NCI-H748 (cell line): ENCODE data around the gene PRSS33.

ENCODE experiments used
- DNase-seq: peaks from one replicate; lab custom pipeline; 2025; ENCODE audit not compliant: unreplicated experiment; lab: John Stamatoyannopoulos, UW

PRSS33 gene

DNA sequence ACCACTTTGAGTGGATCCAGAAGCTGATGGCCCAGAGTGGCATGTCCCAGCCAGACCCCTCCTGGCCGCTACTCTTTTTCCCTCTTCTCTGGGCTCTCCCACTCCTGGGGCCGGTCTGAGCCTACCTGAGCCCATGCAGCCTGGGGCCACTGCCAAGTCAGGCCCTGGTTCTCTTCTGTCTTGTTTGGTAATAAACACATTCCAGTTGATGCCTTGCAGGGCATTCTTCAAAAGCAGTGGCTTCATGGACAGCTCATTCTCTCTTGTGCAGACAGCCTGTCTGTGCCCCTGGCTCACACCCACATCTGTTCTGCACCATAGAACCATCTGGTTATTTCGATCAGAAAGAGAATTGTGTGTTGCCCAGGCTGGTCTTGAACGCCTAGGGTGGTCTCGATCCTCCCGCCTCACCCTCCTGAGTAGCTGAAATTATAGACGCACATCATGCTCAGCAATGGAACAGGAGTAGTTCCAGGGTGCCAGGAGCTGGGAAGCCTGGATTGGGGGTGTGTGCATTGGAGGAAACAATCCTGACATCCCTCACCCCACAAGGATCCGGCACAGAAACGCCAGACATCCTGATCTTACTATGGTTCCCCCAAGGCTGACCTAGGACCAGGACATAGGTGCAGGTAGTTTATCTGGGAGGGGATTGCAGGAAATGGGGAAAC, 34.3 kb upstream of the PRSS33 start:
- DNase-seq: no peak

DNA sequence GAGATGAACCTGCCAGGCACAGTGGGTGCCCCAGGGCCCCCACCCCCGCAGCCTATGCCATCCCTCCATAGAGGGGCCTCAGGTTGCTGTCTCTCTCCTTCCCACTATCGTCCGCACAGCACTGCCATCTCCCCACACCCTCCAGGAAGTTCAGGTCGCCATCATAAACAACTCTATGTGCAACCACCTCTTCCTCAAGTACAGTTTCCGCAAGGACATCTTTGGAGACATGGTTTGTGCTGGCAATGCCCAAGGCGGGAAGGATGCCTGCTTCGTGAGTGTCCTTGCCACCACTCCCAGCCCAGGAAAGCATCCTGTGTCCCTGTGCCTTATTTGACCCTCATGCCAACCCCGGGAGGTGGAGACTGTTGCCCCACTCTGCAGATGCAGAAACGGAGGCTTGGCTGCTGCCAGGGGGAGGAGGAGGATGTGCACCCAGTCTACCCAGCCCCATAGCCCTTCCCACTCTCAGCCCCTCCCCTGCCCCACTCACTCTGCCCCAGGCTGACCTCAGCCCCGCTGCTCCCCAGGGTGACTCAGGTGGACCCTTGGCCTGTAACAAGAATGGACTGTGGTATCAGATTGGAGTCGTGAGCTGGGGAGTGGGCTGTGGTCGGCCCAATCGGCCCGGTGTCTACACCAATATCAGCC, 33.6 kb upstream of the PRSS33 start:
- no peak for DNase-seq

DNA sequence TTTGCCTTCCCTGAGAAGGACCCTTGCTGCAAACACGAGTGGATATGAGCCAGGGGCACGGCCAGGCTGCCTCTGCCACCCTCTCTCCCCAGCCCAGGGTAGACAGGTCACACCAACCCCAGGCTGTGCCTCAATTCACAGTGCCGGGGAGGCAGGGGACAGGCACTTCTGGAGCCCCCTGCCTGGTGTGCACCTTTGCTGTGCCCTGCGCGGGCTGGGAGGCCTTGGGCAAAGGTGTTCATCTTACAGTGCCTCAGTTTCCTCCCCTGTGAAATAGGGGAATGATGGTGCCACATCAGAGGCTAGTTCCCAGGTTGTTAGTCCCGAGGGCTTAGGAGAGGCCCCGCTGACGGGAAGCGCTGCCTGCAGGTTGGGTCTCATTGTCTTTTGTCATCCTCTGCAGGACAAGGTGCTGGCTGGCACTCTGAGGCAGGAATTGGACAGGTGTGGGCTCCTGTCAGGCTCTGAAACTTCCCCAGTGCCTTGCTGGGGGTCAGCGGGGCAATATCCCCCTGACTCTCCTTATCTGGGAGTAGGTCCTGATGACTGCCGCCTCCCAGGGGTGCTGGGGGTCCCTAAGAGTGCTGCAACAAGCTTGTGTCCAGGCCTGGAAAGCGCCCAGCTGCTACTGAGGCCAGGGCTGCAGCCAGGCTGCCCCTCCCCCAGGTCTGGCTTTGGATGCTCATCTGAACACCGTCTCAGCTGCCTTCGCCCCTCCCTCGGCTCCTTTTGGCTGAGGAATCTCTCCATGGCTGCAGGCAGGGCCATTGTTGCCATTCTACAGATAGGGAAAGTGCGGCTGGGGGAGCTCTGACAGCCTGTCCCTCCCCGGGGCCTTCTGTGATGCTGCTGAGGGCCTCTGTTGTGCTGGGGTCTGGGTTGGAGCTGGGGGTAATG, 32.8 kb upstream of the PRSS33 start:
- DNase-seq: no peak

DNA sequence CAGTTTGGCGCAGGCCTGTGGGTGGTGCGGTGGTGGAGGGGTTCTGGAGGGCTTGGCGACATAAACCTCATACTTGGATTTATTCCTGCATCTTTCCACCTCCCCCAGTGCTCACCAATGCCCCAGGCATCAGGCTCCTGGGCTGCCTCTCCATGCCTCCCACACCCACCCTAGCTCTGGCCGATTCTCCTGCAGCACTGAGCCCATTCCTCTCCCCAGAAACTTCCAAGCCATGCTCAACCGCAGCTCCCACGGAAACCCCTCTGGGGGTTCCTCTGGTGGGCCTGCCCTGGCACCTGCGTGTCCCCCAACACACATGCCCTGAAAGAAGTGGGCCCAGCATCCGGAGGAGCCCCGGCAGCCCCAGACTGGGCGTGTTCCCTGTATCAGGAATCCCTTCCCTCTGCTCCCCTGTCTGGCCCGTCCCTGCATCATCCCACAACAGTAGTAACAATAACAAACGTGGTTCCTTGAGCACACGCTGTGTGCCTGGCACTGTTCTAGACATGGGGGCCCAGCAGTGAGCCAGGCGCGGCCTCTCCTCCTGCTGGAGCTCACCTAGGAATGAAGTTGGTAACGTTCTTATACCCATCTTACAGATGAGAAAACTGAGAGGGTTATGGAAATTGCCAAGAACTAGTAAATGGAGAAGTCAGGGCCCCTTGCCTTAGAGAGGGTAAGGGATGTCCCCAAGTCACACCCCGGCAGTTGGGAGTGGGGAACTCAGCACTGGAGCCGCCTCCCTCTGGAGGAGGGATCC, 32.0 kb upstream of the PRSS33 start:
- DNase-seq: no peak

DNA sequence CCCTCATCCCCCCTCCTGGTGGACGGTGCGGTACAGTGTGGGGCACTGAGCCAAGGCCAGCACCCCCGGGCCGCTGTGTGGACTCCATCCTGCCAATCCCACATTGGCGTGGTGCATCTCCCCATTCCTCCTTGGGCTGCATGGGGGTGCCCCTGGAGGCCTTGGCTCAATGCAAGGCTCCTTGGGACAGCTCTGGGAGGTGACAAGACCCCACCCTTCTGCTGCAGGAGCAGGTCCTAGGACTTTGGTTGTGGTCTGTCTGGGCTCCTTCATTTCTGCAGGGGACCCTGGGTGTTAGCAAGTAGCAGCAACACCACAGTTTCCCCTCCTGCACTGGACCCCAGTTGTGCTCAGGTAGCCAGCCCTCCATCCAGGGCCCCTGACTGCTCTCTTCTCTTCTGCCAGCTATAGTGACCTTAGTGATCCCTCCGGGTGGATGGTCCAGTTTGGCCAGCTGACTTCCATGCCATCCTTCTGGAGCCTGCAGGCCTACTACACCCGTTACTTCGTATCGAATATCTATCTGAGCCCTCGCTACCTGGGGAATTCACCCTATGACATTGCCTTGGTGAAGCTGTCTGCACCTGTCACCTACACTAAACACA, 31.0 kb upstream of the PRSS33 start:
- no peak for DNase-seq

DNA sequence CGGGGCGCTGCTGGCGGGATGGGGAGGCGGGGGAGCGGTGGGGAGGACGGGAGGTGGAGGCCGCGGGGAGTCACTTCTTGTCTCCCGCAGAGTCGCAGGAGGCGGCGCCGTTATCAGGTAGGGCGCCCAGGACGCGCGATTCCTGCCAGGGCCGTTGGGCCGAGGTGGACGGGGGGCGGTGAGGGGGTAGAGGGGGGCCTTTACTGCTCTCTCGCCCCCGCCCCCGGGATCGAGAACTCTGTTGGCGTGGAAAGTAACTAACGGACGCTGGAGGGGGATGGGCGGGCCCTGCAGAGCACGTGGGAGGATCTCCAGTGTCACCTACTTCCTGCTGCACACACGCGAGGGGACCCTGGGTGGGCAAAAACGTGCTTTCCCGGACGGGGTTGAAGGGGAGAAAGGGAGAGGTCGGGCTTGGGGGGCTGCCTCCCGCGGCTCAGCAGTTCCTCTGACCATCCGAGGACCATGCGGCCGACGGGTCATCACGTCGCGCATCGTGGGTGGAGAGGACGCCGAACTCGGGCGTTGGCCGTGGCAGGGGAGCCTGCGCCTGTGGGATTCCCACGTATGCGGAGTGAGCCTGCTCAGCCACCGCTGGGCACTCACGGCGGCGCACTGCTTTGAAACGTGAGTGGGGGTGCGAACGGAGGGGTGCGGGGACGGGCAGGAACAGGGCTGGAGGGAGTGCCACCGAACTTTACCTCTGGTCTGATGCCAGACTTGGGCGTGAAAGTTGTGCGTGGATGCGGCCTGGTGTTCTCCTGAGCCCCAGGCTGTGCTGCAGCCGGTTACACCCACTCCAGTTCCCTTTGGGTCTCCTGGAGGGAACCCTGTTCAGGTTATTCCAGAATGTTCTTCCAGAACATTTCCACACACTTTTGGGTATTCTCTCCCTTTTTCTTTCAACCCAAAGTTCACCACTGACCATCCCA, 30.2 kb upstream of the PRSS33 start:
- no peak for DNase-seq

DNA sequence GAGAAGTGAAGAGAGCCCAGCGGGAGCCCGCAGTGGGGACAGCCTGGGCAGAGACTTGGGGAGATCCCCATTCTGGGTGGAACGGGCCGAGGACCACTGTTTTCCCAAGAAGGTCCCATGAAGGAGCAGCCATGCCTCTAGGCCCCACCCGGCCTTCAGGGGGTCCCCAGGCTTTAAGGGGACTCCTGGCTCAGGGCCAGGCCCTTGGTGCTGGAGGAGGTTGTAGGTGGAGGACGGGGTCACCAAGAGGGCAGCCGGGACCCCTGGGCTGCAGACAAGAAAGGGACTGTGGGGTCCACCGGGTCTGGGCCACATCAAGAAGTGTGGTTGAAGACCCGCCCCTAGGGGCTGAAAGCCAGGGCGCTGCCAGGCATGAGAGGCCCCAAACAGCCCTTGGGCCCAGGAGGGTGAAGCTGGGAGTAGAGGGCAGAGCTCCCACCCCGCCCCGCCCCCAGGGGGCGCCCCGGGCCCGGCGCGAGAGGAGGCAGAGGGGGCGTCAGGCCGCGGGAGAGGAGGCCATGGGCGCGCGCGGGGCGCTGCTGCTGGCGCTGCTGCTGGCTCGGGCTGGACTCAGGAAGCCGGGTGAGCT, 29.5 kb upstream of the PRSS33 start, which contains the start of gene PRSS21:
PRSS21 (plus strand) TSS at position 487 of the 589 bp plus-strand sequence; CDS start at position 519, 32 bp downstream.
- DNase-seq: no peak

DNA sequence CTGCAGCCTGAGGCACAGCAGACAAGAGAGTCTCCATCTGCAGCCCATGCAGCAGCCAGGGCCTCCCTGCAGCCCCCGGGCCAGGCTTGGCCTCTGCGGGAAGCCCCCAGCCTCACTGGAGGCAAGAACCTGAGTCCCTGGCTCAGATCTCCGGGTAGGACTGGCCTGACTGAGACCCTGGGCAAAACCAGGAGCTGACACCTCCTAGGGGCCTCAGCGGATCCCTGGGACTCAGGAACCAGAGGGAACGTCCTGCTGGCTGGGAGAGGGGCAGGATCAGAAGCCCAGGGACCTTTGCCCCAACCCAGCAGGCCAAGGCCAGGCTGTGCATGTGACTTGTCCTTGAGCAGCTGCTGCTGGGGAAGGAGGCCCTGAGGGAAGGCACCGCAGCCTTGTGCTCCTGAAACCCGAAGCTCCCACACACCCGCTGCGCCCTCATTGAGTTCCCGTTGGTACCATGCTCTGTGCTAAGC, 28.0 kb upstream of the PRSS33 start:
- DNase-seq: no peak

DNA sequence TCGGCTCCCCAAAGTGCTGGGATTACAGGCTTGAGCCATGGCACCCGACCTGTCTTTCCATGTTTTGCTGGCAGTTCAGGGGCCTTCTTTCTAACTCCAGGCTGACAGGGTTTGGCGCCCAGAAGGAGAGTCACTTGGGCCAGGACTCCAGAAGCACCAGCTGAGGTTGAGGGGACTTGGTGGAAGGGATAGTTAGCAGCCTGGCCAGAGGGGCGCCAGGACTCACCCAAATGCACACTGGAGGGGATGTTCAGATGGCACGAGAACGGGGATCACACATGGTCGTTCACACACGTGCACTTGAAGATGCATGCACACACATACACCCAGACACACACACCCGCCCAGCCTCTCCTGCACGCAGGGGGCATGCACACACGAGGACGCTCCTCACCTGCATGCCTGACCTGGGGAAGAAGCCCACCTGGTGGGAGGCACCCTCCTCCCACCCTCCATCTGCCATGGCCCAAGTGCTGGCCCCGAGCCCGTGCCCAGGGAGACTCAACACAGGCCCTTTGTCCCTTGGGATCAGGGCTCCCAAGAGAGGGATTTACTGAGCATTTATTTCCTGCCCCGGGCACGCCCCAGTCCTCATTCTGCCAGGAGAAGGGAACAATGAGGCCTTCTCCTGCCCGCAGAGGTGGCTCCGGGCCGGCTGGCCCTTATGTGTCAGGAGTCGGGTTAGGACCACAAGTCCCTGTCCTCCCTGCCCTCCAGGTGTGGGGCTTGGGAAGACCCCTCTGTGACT, 27.4 kb upstream of the PRSS33 start:
- DNase-seq: no peak

DNA sequence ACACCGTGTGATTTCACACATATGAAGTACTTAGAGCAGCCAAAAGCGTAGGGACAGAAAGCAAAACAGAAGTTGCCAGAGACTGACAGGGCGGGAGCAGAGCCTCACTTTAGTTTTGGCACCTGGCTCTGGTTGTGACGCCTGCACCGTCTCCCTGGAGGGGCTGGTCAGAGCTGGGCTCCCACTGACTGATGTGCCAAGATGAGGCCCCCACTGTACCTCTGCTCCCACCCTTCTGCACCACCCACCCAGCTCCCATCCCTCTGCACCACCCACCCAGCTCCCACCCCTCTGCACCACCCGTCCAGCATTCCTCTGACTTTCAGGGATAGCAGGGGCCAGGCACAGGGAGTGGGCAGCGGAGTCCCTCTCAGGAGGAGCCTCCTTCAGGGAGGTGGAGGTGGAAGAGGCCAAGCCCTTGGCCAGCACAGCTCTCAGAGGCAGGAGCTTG, 26.4 kb upstream of the PRSS33 start:
- DNase-seq: no peak

DNA sequence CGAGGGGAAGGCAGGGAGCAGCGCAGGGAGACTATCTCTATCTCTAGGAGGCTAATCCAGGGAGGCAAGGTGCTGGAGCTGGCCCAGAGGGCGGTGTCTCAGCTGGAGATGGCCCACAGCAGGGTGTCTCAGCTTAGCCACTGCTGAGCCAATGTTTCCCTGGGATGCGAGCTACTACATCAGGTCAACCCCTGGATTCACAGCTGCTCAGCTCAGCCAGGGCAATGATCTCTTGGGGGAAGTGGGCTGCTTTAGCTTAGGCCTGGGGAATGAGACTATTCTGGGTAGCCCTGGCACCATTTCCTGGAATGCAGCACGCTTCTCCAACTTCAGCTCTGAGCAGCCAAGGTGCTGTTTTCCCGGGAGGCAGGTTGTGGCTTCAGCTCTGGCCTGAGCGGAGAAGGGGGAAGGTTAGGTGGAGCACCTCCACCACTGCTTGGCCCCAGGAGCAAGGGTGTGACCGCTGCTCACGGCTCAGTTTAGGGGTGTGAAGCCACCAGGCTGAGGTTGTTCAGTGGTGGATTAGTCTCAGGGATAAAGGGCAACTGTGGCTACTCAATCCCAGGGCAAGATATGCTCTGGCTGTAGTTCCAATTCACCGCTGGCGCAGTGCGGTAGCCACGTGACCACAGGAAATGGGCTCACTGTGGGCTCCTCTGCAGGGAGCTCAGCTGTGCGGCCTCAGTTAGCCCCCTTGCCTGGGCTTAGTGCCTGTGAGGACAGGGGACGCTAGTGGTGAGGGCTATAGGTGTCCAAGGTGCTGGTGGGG, 24.5 kb upstream of the PRSS33 start:
- no peak for DNase-seq

DNA sequence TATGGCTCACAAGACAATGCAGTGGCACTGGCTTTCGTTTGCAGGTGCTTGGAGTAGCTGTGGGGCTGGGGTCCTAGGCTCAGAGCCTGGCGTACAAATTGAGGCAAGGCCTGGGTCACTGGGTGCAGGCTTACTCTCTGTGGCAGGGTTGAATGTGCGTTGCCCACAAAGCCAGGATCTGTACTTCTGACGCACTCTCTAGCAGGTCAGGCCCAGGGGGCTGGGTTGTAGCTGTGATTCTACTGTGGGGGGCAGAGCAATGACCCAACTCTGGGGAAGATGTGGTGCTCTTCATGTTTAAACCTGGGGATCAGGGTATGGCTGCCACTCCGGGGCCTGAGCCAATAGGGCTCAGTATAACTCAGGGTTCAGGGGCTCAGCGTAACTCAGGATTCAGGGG, 23.3 kb upstream of the PRSS33 start:
- DNase-seq: no peak

DNA sequence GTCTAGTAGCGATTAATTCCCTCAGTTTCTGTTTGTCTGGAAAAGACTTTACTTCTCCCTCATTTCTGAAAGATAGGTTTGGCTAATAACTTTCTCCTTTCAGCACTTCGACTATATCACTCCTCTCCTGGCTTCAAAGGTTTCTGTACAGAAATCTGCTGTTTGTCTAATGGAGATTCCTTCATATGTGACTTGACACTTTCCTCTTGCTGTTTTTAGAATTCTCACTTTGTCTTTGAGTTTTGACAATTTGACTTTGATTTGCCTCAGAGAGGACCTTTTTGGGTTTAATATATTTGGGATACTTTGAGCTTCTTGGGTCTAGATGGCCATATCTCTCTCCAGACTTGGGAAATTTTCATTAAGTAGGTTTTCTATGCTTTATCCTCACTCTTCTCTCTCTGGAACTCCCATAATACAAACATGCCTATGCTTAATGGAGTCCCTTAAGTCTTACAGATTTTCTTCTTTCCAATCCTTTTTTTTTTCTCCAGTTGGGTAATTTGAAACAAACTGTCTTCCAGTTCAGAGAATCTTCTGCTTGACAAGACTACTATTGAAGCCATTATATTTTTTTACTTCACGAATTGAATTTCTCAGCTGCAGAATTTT, 21.9 kb upstream of the PRSS33 start:
- no peak for DNase-seq

DNA sequence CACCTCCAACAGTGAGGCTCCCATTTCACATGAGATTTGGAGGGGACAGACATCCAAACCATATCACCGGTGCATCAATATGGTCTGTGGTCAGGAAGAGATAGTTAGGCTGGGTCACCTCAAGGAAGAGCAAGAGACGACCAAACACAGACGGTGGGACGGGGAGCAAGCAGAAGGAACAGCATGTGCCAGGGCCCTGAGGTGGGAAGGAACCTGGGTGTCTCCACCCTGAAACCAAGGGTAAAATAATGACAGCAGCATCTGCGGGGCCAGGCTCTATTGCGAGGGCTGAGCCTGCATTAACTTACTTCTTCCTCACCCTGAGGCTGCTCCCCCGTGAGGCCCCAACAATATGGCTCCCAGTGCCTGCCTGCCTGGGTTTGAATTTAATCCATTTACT, 20.8 kb upstream of the PRSS33 start:
- no peak for DNase-seq

DNA sequence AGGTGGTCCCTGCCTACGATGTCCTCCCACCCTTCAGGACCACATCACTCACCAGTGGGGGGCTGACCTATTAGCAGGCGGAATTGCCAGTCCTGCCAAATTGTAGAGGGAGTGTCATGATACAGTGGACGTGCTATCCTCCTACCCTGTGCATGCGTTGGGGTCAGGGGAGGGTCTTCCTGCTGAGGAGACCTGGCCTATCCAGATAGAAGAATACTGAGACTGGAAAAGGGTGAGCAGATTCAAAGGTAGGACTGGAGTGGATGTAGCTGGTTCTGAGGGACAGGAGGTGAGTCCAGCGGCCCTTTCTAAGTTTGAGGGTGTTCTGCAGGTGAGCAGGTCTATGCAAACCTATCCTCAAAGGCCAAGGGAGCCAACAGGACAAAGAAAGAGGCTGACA, 18.9 kb upstream of the PRSS33 start:
- DNase-seq: no peak

DNA sequence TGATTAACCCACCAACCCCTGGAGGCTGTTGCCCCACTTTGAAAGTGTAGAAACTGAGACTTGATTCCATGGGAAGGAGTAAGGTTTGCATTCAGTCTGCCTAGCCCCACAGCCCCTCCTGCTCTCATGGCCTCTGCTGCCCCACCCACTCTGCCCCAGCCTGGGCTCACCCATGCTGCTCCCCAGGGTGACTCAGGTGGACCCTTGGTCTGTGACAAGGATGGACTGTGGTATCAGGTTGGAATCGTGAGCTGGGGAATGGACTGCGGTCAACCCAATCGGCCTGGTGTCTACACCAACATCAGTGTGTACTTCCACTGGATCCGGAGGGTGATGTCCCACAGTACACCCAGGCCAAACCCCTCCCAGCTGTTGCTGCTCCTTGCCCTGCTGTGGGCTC, 17.4 kb upstream of the PRSS33 start:
- no peak for DNase-seq

DNA sequence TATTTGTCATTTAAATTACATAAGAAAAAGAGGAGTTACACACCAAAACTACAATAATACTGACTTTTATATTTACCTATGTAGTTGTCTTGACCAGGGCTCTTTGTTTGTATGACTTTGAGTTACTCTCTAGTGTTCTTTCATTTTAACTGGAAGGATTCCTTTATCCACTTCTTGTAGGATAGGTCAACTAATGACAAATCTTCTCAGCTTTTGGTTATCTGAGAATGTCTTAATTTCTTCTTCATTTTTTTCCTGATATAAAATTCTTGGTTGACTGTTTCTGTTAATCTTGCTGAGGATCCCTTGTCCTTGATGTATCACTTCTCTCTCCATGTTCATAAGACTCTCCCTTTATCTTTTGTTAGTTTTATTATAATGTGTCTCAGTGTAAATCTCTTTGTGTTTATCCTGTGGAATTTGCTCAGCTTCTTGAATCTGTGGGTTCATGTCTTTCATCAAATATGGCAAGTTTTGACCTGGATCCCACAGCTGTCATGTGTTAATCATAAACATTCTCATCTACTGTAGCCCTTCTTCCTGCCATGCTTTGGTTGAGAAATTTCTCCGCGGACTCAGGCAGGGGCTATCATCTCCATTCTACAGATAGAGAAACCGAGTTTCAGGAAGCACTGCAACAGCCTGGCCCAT, 16.3 kb upstream of the PRSS33 start:
- no peak for DNase-seq
